GM21367 (cell line): ENCODE measurements around the gene HLA-DOB.

Experiments
- ATAC-seq: cut with Tn5 transposase; IDR thresholded peaks from one replicate; pipeline ENCODE4 v1.9.1; 2021; ENCODE audit not compliant: unreplicated experiment

The HLA-DOB gene

GRCh38 chr6:32816746-32817204 is at the start of gene HLA-DOB:
TSS of gene HLA-DOB (minus strand) at chr6:32817002. CDS start at chr6:32816951, 51 bp downstream.
- peak; percentile 46 for ATAC-seq

DNA sequence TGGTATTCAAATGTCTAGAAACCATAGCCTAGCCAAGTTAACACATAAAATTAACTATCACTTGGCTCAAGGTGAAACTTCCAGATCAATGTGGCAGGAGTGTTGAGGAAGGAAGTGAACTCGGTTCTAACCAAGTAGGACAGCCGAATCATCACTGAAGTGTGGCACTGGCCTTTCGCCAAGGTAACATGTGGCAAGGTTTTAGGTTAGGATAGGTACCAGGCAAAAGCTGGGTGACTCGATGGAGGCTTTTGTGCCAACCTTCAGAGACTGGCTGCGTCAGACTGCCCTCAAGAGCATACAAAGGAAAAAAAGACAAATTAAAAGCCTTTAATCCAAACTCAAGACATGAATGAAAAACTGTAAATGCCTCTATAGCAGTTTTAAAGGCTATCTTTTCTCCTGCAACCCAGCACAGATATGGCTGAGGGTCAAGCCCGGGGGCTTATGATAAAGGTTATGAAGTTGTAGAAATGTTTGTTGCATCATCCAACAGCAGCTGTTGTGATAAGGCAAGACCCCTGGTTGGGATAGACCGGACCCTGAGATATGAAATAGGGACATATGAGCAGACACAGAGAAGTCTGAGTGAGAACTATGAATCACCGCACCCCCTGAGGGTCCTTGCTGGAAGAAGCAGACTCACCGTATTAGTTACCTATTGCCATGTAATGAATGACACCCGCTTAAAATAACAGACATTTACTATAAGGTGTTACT is 49.1 kb upstream of the HLA-DOB start:
- ATAC-seq = no peak

GRCh38 chr6:32862725-32863124 is 45.9 kb upstream of the HLA-DOB start:
- no peak for ATAC-seq

DNA sequence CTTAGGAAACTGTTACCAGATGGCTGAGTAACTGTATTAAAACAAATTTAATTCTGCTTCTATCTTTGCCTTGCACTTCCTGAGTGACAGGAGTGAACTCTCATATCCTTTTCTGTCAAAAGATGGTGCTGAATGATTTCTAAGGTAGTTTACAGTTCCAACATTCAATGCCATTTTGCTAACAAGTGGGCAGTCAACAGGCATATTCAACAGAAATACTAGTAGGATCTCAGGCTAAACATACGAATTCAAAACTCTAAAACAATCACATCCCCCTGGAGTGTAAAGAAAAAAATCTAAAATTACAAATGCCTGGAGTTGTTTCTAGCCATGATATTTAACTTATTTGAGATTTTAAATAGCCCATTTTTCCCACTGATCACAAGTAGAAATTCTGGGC is 43.9 kb upstream of the HLA-DOB start:
- ATAC-seq = no peak

GRCh38 chr6:32858194-32858593 is 41.4 kb upstream of the HLA-DOB start:
- no peak for ATAC-seq

DNA sequence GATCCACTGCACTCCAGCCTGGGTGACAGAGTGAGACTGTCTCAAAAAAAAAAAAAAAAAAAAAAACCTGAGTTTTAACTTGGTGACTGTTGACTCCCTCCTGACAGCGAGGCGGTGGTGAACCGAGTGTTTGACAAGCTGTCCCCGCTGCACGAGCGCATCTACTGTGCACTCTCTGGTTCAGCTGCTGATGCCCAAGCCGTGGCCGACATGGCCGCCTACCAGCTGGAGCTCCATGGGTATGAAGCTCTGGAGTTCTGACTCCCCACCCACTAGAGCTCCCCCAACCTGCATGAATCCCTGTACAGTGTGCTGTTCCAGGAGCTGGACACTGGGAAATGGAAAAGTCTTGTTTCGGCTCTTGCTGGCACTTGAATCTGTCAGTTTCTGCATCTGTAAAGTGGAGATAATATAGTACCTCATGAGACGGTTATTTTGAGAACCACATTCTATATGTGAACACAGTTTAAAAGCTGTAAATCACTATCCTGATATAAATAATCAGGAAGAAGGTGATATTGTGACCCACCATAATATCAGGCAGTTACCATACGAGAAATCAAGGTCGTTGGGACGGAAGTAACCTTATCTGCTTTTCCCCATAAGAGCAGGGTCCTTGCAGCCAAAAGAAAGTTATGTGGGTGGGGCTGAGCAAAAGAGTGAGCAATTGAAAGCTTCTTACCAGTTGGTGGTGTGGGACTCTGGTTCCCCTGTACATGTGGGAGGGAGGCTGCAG is 40.5 kb upstream of the HLA-DOB start:
- no peak for ATAC-seq

- no peak for ATAC-seq
Measured at GRCh38 chr6:32855467-32856174, 38.8 kb upstream of the HLA-DOB start.

DNA sequence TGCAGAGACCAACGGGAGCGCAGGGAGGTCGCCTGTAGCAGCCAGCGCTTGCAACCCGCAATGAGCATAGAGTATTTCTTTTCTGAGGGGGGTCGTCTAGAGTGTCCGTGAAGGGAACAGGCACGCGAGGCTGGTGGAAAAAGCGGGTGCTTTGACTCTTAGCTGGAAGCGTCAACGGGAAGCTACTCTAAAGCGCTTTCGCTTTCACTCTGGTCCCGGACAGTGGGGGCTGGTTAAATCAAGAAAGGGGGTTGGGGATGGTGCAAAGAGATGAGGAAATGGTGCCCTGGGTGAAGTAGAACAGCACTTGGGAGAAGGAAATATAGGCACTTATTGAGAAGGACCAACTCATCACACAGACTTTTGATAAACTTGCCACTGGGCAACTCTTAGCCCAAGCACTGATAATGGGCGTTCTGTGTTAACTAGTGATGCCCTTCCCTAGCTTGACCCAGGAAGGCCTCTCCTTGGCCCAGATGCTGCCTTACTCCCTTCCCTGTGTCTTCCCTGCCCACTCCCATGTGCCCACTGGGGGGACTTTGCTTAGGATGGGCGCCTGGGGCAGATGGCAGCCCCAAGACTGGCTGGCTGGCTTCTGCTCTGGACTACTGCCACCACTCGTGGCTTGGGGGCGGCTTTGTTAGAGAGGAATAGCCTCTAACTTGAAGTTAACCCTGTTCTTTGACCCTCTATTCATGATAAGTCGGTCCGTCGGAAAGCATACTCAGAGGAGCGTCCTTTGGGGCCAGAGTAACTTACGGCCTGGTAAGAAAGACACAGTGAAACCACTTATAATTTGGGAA is 37.8 kb upstream of the HLA-DOB start:
- no peak for ATAC-seq

DNA sequence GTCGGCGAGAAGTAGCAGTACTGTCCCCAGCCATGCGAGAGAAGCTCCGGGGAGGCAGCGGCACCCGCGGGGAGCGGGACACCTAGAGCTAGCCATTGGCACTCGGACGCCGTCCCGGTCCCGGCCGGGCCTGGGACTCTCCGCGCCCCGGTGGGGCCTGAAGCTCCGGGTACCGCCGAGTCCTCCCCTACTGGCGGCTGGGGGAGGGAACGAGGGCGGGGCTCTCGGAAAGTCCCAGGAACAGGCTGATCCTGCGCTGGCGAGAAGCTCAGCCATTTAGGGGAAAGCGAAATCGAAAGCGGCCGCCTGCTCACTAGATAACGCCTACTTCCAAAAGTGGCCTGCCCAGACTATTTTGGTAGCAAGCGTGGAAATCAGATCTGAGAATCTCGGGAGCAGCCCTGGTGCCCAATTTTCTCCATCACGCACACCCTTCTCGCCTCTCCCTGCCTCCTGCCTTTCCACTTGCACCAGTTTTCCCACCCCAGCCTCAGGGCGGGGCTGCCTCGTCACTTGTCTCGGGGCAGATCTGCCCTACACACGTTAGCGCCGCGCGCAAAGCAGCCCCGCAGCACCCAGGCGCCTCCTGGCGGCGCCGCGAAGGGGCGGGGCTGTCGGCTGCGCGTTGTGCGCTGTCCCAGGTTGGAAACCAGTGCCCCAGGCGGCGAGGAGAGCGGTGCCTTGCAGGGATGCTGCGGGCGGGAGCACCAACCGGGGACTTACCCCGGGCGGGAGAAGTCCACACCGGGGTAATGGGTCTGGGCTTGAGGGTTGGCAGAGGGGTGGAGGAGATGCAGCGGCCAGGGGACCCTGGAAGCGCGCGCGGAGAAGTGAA is 37.0 kb upstream of the HLA-DOB start, which contains the start of the genes PSMB9 and TAP1:
PSMB9 (plus strand) TSS at position 652 of the 835 bp plus-strand sequence; CDS start at position 690, 38 bp downstream.
TAP1 (minus strand) TSS at position 164 of the 835 bp plus-strand sequence; CDS start at position 96, 68 bp downstream.
- ATAC-seq = peak; percentile 68

DNA sequence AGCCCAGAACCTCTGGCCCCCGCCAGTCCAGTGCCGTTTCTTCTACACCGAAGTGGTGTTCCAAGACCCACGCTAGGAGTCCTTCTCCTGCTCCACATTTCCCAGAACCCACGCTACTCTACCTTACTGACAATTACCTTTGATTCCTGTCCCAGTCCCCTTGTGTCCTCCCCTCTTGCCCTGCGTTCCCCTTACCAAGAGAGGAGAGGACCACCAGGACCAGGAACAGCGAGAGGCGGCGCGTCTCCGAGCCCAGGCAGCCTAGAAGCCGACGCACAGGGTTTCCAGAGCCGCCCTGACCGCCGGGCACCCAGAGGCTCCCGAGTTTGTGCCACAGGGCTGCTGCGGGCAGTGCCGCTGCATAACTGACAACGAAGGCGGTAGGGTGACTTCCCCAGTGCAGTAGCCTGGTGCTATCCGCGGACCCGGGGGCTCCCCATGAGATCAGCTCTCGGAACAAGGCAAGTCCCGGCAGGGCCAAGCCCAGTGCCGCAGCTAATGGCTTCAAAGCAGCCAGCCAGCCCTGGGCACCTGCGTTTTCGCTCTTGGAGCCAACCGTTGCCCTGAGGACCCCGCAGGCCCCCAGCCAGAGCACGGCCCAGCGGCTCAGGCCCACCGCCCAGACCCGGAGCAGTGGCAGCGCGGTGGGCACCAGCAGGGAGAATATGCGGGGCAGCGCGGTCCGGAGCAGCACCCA is 36.2 kb upstream of the HLA-DOB start:
- ATAC-seq = peak; percentile 28

GRCh38 chr6:32852018-32852843 is 35.4 kb upstream of the HLA-DOB start:
- no peak for ATAC-seq

- ATAC-seq = no peak
Measured at GRCh38 chr6:32851025-32851424, 34.2 kb upstream of the HLA-DOB start.

GRCh38 chr6:32849126-32849525 is 32.3 kb upstream of the HLA-DOB start:
- ATAC-seq = no peak

DNA sequence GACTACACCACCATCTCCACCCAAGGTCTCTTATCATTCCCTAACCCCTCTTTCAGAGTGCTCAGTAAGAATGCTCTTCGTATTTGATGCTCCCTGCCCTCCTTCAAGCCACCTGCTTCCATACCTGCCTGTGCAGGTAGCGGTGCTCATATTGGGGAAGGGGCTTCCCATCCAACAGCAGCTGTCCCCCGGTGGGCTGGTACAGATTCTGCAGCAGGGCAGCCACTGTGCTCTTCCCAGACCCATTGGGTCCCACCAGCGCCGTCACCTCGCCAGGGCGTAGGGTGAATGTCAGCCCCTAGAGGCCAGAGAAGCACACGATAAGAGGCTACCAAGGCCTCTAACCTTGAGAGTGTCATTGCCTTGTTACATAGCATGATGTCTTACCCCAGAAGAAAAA is 31.0 kb upstream of the HLA-DOB start:
- no peak for ATAC-seq

GRCh38 chr6:32847004-32847403 is 30.2 kb upstream of the HLA-DOB start:
- ATAC-seq = no peak

DNA sequence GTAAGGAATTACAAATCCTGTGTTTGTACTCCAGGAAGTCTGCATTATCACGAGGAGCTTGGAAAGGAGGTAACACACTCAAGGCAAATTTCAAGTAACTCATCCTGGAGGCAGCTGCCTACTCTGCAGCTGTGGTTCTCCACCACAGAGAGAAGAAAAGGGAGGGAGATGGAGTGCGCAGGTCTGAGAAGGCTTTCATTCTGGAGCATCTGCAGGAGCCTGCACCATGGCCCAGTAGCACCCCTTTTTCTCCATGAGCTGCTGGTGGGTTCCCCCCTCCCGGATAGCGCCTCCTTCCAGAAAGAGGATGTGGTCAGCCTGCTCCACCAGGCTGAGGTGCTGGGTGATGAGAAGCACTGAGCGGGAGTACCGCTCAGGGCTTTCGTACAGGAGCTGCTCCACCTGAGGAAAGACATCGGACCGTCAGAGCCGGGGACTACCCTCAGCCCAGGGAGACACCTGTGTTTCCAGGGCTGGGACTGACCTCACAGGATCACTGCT is 28.6 kb upstream of the HLA-DOB start:
- no peak for ATAC-seq

GRCh38 chr6:32844839-32845383 is 28.1 kb upstream of the HLA-DOB start:
- ATAC-seq = no peak
